DOHH2 (cell line): ENCODE data around the gene PDE7B.

Source experiments
- H3F3A ChIP-seq: fragments of 200-600 bp; sonication (generic), shearing (Covaris generic); 2 replicates; pipeline ENCODE4 v1.6.0; 2016; ENCODE audit warnings: antibody characterized with exemption, mild to moderate bottlenecking; ENCODE audit not compliant: control insufficient read depth, insufficient read depth
- H3K27ac ChIP-seq: fragments of 200-600 bp; sonication (generic); 2 replicates; pipeline ENCODE4 v1.5.1; 2014; ENCODE audit warnings: low read depth, mild to moderate bottlenecking, low read length, moderate library complexity
- H3K27me3 ChIP-seq: fragments of 200-600 bp; sonication (generic); 2 replicates; pipeline ENCODE4 v1.6.1; 2014; ENCODE audit warnings: mild to moderate bottlenecking, low read length, mixed read lengths; ENCODE audit not compliant: control insufficient read depth
- H3K36me3 ChIP-seq: fragments of 200-600 bp; sonication (generic); 2 replicates; pipeline ENCODE4 v1.6.1; 2014; ENCODE audit warnings: mild to moderate bottlenecking, low read length, moderate library complexity, mixed read lengths; ENCODE audit not compliant: control insufficient read depth
- H3K4me1 ChIP-seq: fragments of 200-600 bp; sonication (generic); 2 replicates; pipeline ENCODE4 v1.6.1; 2014; ENCODE audit warnings: mild to moderate bottlenecking, low read length, mixed read lengths; ENCODE audit not compliant: control insufficient read depth
- H3K4me2 ChIP-seq: fragments of 200-600 bp; sonication (generic); 2 replicates; pipeline ENCODE4 v1.6.0; 2014; ENCODE audit warnings: mild to moderate bottlenecking, low read length, moderate library complexity
- H3K4me3 ChIP-seq: fragments of 200-600 bp; sonication (generic); 2 replicates; pipeline ENCODE4 v1.5.1; 2014; ENCODE audit warnings: mild to moderate bottlenecking, low read length, mixed read lengths
- H3K79me2 ChIP-seq: fragments of 200-600 bp; sonication (generic); 2 replicates; pipeline ENCODE4 v1.6.1; 2014; ENCODE audit warnings: mild to moderate bottlenecking, low read length, mixed read lengths; ENCODE audit not compliant: control insufficient read depth
- H3K9me2 ChIP-seq: fragments of 200-600 bp; sonication (generic); replicated peaks from 2 replicates; pipeline ENCODE4 v1.6.1; 2014; ENCODE audit warnings: mild to moderate bottlenecking, low read length, mixed read lengths; ENCODE audit not compliant: control insufficient read depth
- H3K9me3 ChIP-seq: fragments of 200-600 bp; sonication (generic); 2 replicates; pipeline ENCODE4 v1.6.1; 2014; ENCODE audit warnings: antibody characterized with exemption, low read length, mixed read lengths; ENCODE audit not compliant: control insufficient read depth, insufficient read depth
- H4K20me1 ChIP-seq: fragments of 200-600 bp; sonication (generic); 2 replicates; pipeline ENCODE4 v1.6.0; 2014; ENCODE audit warnings: low read depth, mild to moderate bottlenecking, antibody characterized with exemption, low read length, moderate library complexity; ENCODE audit not compliant: control insufficient read depth, insufficient read depth
- CTCF ChIP-seq: fragments of 200-600 bp; sonication (generic); IDR thresholded peaks from one replicate; pipeline ENCODE4 v1.5.1; 2014; ENCODE audit warnings: antibody characterized with exemption, mild to moderate bottlenecking, low read depth, low read length; ENCODE audit not compliant: poor library complexity, severe bottlenecking
- EZH2phosphoT487 ChIP-seq: fragments of 200-600 bp; sonication (generic); IDR thresholded peaks from 2 replicates; pipeline ENCODE4 v1.6.1; 2017; ENCODE audit warnings: borderline replicate concordance, mild to moderate bottlenecking, antibody characterized with exemption, low read length, moderate library complexity, mixed read lengths

Gene PDE7B

GRCh38 chr6:136212608-136213007 is 361.1 kb downstream of the PDE7B start:
- Histone ChIP-seq H3K9me2 (no peaks in the 10 kb centered on the region; the same call in 1 of the 2 replicates), H3K4me3 (no peak overlapping the region), H4K20me1 (no peaks in the 10 kb centered on the region), H3K36me3 (no peaks in the 10 kb centered on the region), H3K27ac (no peak overlapping the region), H3F3A (no peaks in the 10 kb centered on the region), H3K9me3 (no peaks in the 10 kb centered on the region), H3K4me2 (no peak overlapping the region), H3K4me1 (no peaks in the 10 kb centered on the region), H3K79me2 (no peaks in the 10 kb centered on the region), H3K27me3 (no peaks in the 10 kb centered on the region)
- no peak for TF ChIP-seq CTCF
- TF ChIP-seq EZH2phosphoT487, result no peak

GRCh38 chr6:136213012-136213539 is 361.6 kb downstream of the PDE7B start:
- Histone ChIP-seq H4K20me1 (no peaks in the 10 kb centered on the region), H3K4me3 (no peak overlapping the region), H3F3A (no peaks in the 10 kb centered on the region), H3K4me1 (no peaks in the 10 kb centered on the region), H3K36me3 (no peaks in the 10 kb centered on the region), H3K4me2 (no peak overlapping the region), H3K27me3 (no peaks in the 10 kb centered on the region), H3K9me3 (no peaks in the 10 kb centered on the region), H3K27ac (no peak overlapping the region), H3K9me2 (no peaks in the 10 kb centered on the region; the same call in 1 of the 2 replicates), H3K79me2 (no peaks in the 10 kb centered on the region)
- TF ChIP-seq CTCF (no peak), EZH2phosphoT487 (no peak)

GRCh38 chr6:136213853-136214252 is 362.4 kb downstream of the PDE7B start:
- TF ChIP-seq CTCF, result no peak
- TF ChIP-seq EZH2phosphoT487, result no peak
- H3K9me2 ChIP-seq, result no peaks in the 10 kb centered on the region; the same call in 1 of the 2 replicates
- no peaks in the 10 kb centered on the region for H4K20me1 ChIP-seq
- H3K4me2 ChIP-seq, result no peak overlapping the region
- no peak overlapping the region for H3K4me3 ChIP-seq
- no peaks in the 10 kb centered on the region for H3K79me2 ChIP-seq
- no peaks in the 10 kb centered on the region for H3F3A ChIP-seq
- H3K36me3 ChIP-seq, result no peaks in the 10 kb centered on the region
- no peaks in the 10 kb centered on the region for H3K27me3 ChIP-seq
- no peak overlapping the region for H3K27ac ChIP-seq
- no peaks in the 10 kb centered on the region for H3K9me3 ChIP-seq
- H3K4me1 ChIP-seq, result no peaks in the 10 kb centered on the region
